ENCODE results near the gene RAB3GAP1.

DNA sequence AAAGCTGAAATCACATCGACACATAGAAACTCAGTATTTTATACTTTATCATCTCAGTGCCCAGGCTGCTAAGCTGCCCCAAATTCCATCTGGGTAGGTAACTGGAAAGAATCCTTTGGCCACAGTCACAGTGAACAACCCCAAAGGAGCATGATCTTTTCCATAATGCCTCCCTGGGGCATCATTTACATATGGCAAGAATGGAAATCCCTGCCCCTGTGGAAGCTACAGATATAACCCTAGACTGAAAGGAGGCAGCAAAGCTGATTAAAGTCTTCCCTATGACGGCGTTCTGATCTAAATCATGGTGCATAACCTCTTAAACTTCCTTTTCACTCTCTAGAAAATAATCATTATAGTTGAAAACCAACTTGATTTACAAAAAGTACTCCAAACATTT is 46.3 kb upstream of the RAB3GAP1 start:
- TF ChIP-seq EP300 (IDR thresholded peaks at IDR 0.05) (no peak), POLR2A (IDR thresholded peaks at IDR 0.05; ENCODE audit: low read depth) (no peak)

Measured in esophagus muscularis mucosa (tissue), 2 donors.